ENCODE data around the gene B4GALT2. TPM values are rescaled to one million over a fixed set of nuclear protein-coding genes. Genes with fewer than 3 reads are reported as not detected.

B4GALT2 gene
- total RNA-seq, 1 experiment from 2014 or later, result 66.2 TPM

DNA sequence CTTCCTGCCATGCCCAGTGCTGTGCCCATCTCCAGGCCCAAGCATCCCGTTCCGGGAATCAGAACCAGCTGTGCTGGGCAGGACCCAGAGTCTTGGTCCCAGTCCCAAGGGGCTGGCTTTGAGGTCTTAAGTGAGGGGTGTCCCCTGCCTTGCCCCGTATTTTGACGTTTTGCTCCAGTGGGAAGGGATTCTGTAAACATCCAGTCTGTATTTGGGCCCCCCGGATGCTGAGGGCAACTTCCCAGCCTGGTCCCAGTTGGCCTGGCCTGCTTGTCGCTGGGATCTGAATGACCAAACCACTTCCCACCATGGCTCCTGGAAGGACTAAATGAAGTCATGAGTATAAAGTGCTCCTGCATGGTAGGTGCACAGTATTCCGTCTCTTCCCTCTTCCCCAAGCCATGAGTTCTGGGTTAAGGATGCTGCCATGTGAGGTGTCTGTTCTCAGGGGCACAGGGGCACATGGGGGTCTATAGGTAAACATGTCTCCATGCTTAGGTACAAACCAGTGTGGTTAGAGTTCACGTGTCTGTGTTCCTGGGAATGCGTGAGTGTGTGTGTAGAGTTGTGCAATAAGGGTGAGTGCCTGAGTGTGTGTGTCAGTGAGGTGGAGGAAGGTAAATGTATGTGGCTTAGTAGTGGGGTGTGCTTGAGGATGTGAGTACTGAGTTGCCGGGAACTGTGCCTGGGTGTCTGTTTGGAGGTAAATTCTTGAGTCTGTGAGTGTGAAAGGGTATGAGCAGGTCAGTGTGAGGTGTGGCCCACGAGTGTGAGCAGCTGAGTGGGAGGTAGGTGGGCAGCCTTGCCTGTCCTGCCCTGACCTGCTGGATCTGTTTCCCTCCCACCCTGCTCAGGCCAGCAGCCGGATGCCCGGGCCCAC, 1.5 kb downstream of the B4GALT2 start:
- H3K9me3 ChIP-seq (ENCODE audit: insufficient read depth, low read depth), result no peaks in the 10 kb centered on the region
- peak overlapping the region; percentile 81 for H3K4me3 ChIP-seq
- peaks cover 17% of the 10 kb centered on the region for H3K36me3 ChIP-seq (ENCODE audit: low read depth)
- no peaks in the 10 kb centered on the region for H3K9me2 ChIP-seq (ENCODE audit: insufficient read depth)
- ChIA-PET POLR2A (ENCODE audit: unreplicated experiment) (no interaction called here), CTCF (interaction anchor here (0.5 kb wide), 1 partner anchor 45 kb away, joined by 4 read pairs; no protein-coding TSS in a partner anchor)
- H3K4me2 ChIP-seq, result peak overlapping the region; percentile 88
- peaks cover 63% of the 10 kb centered on the region for H3K79me2 ChIP-seq (ENCODE audit: low read depth)
- H4K20me1 ChIP-seq (ENCODE audit: insufficient read depth), result peaks cover 12% of the 10 kb centered on the region; the same call in 1 of the 2 replicates
- BruUV-seq (replicated peaks), result no TSS peak
- TF ChIP-seq, protein P1, sequence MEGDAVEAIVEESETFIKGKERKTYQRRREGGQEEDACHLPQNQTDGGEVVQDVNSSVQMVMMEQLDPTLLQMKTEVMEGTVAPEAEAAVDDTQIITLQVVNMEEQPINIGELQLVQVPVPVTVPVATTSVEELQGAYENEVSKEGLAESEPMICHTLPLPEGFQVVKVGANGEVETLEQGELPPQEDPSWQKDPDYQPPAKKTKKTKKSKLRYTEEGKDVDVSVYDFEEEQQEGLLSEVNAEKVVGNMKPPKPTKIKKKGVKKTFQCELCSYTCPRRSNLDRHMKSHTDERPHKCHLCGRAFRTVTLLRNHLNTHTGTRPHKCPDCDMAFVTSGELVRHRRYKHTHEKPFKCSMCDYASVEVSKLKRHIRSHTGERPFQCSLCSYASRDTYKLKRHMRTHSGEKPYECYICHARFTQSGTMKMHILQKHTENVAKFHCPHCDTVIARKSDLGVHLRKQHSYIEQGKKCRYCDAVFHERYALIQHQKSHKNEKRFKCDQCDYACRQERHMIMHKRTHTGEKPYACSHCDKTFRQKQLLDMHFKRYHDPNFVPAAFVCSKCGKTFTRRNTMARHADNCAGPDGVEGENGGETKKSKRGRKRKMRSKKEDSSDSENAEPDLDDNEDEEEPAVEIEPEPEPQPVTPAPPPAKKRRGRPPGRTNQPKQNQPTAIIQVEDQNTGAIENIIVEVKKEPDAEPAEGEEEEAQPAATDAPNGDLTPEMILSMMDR (conservative IDR thresholded peaks at IDR 0.05), result no peak
- TF ChIP-seq EZH2 (IDR thresholded peaks at IDR 0.05; ENCODE audit: low read depth), result no peak
- DNase-seq, result peak in 1 of 2 experiments; percentile 55
- intact Hi-C loops (cut with micrococcal nuclease; ENCODE audit: unreplicated experiment), result loop anchor here (1.0 kb wide), 1 partner anchor 11 kb away; the partner anchor contains the start of gene CCDC24
- peak overlapping the region; percentile 38; the same call in 1 of the 2 replicates for H3K27ac ChIP-seq
- H3K27me3 ChIP-seq (ENCODE audit: insufficient read depth, low read depth), result no peaks in the 10 kb centered on the region
- H2AFZ ChIP-seq, result no peak overlapping the region
- H3F3A ChIP-seq (ENCODE audit: insufficient read depth, low read depth), result peaks cover 33% of the 10 kb centered on the region; the same call in 1 of the 2 replicates
- H3K4me1 ChIP-seq (replicated peaks; ENCODE audit: insufficient read depth), result peaks cover 45% of the 10 kb centered on the region

DNA sequence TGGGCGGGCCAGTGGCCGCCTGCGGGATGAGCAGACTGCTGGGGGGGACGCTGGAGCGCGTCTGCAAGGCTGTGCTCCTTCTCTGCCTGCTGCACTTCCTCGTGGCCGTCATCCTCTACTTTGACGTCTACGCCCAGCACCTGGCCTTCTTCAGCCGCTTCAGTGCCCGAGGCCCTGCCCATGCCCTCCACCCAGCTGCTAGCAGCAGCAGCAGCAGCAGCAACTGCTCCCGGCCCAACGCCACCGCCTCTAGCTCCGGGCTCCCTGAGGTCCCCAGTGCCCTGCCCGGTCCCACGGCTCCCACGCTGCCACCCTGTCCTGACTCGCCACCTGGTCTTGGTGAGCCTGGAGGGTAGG, 2.1 kb downstream of the B4GALT2 start:
- no peak overlapping the region for H3K27ac ChIP-seq
- H3K9me3 ChIP-seq (ENCODE audit: insufficient read depth, low read depth), result no peaks in the 10 kb centered on the region
- peaks cover 12% of the 10 kb centered on the region; the same call in 1 of the 2 replicates for H4K20me1 ChIP-seq (ENCODE audit: insufficient read depth)
- H3K4me3 ChIP-seq, result no peak overlapping the region
- no peaks in the 10 kb centered on the region for H3K9me2 ChIP-seq (ENCODE audit: insufficient read depth)
- DNase-seq, result peak in 1 of 2 experiments; percentile 26
- H3K36me3 ChIP-seq (ENCODE audit: low read depth), result peaks cover 23% of the 10 kb centered on the region
- no peaks in the 10 kb centered on the region for H3K27me3 ChIP-seq (ENCODE audit: insufficient read depth, low read depth)
- intact Hi-C loops (cut with micrococcal nuclease; ENCODE audit: unreplicated experiment), result no loop called here
- H2AFZ ChIP-seq, result no peak overlapping the region
- POLR2A ChIA-PET (ENCODE audit: unreplicated experiment), result no interaction called here
- H3K4me2 ChIP-seq, result peak overlapping the region; percentile 88; the same call in 1 of the 2 replicates
- BruUV-seq (replicated peaks), result no TSS peak
- CTCF ChIA-PET, result no interaction called here
- peaks cover 37% of the 10 kb centered on the region; the same call in 1 of the 2 replicates for H3F3A ChIP-seq (ENCODE audit: insufficient read depth, low read depth)
- TF ChIP-seq EZH2 (IDR thresholded peaks at IDR 0.05; ENCODE audit: low read depth), result no peak
- TF ChIP-seq, protein P1 (conservative IDR thresholded peaks at IDR 0.05), result no peak
- H3K4me1 ChIP-seq (replicated peaks; ENCODE audit: insufficient read depth), result peaks cover 39% of the 10 kb centered on the region
- peaks cover 57% of the 10 kb centered on the region for H3K79me2 ChIP-seq (ENCODE audit: low read depth)

DNA sequence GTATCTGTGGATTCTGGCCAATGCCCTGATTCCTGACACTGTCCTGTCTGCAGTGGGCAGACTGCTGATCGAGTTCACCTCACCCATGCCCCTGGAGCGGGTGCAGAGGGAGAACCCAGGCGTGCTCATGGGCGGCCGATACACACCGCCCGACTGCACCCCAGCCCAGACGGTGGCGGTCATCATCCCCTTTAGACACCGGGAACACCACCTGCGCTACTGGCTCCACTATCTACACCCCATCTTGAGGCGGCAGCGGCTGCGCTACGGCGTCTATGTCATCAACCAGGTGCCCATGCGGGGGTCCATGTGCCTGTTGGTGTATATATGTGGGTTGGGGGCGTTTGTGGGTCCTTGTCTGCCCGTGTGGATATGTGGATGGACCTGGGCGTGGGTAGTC, 2.6 kb downstream of the B4GALT2 start:
- no TSS peak for BruUV-seq (replicated peaks)
- peaks cover 22% of the 10 kb centered on the region for H3K36me3 ChIP-seq (ENCODE audit: low read depth)
- no peaks in the 10 kb centered on the region for H3K27me3 ChIP-seq (ENCODE audit: insufficient read depth, low read depth)
- no peak overlapping the region for H3K4me2 ChIP-seq
- peaks cover 52% of the 10 kb centered on the region for H3K79me2 ChIP-seq (ENCODE audit: low read depth)
- no peak for TF ChIP-seq EZH2 (IDR thresholded peaks at IDR 0.05; ENCODE audit: low read depth)
- TF ChIP-seq, protein P1 (conservative IDR thresholded peaks at IDR 0.05), result no peak
- no peak overlapping the region for H2AFZ ChIP-seq
- POLR2A ChIA-PET (ENCODE audit: unreplicated experiment), result no interaction called here
- no peak for DNase-seq
- no peaks in the 10 kb centered on the region for H3K9me2 ChIP-seq (ENCODE audit: insufficient read depth)
- H3K9me3 ChIP-seq (ENCODE audit: insufficient read depth, low read depth), result no peaks in the 10 kb centered on the region
- CTCF ChIA-PET, result no interaction called here
- intact Hi-C loops (cut with micrococcal nuclease; ENCODE audit: unreplicated experiment), result no loop called here
- H3K4me3 ChIP-seq, result no peak overlapping the region
- H3K4me1 ChIP-seq (replicated peaks; ENCODE audit: insufficient read depth), result peaks cover 34% of the 10 kb centered on the region
- peaks cover 12% of the 10 kb centered on the region; the same call in 1 of the 2 replicates for H4K20me1 ChIP-seq (ENCODE audit: insufficient read depth)
- no peak overlapping the region for H3K27ac ChIP-seq
- peaks cover 38% of the 10 kb centered on the region; the same call in 1 of the 2 replicates for H3F3A ChIP-seq (ENCODE audit: insufficient read depth, low read depth)
